Measurements from ENCODE around the gene KPNB1. TPM values are rescaled to one million over a fixed set of nuclear protein-coding genes. Genes with fewer than 3 reads are reported as not detected.

KPNB1 gene
- total and polyA plus RNA-seq, 12 donors: 41.5 to 352 (median 214) TPM

DNA sequence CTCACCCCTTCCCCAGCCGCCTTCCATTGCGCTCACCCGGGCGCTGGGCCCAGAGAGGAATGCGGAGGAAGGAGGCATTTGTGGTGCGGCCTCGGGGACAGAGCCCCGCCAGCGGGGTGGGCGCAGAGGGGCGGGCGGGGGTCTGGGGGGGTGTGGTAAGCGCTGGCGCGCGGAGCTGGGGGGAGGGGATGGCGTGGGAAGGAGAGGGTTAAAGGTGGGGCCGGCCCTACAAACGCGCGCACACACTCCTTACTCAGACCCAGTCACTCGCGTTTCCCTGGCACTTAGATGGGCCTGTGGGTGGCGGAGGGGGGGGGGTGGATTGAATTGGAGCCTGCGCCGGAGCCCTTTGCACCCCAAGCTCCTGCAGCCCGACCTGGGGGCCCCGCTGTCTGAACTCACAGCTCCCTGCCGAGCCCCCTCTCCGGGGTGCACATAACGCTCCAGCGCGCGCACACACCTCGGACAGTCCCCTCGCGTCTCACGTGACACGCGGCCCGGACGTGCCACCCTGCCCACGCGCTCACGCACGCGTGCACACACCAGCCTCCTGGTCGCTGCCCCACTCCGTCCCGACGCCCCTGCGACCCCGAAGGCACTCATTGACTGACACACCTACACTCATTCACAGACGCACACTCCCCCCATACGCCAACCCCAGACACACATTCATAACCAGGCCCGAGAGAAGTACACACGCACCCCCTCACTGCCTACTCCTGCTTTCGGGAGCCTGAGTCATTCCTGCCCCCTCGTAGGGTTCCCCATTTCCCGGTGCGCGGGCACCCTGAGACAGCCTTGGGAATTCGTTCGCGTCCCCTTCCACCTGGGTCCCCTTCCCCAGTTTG, 45.1 kb downstream of the KPNB1 start:
- peak; percentile 65 to 81 (median 69) for DNase-seq
- Histone ChIP-seq H3K27me3 (no peaks in the 10 kb centered on the region), H3K4me3 (peak overlapping the region; percentile 9 to 95 (median 89)), H3K4me1 (replicated peaks in 1 of 2) (peaks cover 4 to 16% of the 10 kb centered on the region in 2 donors), H3K9me3 (replicated peaks in 1 of 3) (no peaks in the 10 kb centered on the region), H3K36me3 (replicated peaks in 1 of 2) (peaks cover 0 to 8% of the 10 kb centered on the region in 2 donors), H3K27ac (peak overlapping the region in 4 of 5 donors; percentile 79 to 92 (median 86))
- TF ChIP-seq POLR2A (IDR thresholded peaks at IDR 0.05): no peak
- TF ChIP-seq, protein P1, sequence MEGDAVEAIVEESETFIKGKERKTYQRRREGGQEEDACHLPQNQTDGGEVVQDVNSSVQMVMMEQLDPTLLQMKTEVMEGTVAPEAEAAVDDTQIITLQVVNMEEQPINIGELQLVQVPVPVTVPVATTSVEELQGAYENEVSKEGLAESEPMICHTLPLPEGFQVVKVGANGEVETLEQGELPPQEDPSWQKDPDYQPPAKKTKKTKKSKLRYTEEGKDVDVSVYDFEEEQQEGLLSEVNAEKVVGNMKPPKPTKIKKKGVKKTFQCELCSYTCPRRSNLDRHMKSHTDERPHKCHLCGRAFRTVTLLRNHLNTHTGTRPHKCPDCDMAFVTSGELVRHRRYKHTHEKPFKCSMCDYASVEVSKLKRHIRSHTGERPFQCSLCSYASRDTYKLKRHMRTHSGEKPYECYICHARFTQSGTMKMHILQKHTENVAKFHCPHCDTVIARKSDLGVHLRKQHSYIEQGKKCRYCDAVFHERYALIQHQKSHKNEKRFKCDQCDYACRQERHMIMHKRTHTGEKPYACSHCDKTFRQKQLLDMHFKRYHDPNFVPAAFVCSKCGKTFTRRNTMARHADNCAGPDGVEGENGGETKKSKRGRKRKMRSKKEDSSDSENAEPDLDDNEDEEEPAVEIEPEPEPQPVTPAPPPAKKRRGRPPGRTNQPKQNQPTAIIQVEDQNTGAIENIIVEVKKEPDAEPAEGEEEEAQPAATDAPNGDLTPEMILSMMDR (IDR thresholded peaks at IDR 0.05): no peak
- intact Hi-C loops (cut with DNase I): loop anchor here in 1 of 2 donors (10.0 kb wide), 1 partner anchor 90 kb away; no protein-coding TSS in a partner anchor
- 2 to 3% (median 2%) methylated on average over 43 to 65 of the region's 65 CpGs for WGBS, 4 donors

DNA sequence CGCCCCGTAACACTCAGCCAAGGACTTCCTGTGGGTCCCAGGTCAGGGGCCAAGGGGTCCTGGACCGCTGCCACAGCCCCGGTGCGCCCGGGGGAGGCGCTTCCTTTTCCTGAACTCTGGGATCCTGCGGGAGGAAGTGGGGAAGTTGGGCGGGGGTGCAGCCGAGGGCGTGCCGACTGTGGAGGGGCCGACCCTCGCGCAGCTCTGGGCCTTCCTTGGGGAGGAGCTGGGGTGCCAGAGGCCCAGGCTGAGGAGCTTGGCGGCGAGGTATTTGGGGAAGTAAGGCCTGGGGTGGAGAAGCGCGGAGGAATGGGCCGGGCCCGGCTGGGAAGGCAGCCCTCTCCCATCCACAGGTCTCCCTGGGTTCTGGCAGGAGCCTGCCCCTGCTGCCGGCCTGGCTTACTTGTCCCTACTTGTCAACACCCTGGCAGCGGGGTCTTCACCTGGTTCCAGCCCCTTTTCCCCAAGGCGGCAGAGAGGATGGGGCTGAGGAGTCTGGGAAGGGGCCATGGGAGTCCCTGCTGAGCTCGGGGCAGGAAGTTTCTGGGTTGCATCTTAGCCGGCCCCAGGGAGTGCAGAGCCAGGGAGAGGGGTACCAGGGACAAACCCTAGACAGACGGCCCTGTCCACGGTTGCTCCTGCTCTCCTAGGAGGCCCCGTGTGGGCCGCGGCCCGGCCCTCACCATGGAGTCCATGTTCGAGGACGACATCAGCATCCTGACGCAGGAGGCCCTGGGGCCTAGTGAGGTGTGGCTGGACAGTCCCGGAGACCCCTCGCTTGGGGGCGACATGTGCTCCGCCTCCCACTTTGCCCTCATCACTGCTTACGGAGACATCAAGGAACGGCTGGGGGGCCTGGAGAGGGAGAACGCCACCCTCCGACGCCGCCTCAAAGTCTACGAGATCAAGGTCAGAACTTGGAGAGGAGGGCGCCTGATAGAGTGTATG, 46.0 kb downstream of the KPNB1 start:
- peaks cover 0 to 10% of the 10 kb centered on the region in 2 donors for H3K36me3 ChIP-seq (replicated peaks in 1 of 2)
- intact Hi-C loops (cut with DNase I): loop anchor here in 1 of 2 donors (10.0 kb wide), 1 partner anchor 89 kb away; no protein-coding TSS in a partner anchor
- H3K9me3 ChIP-seq (replicated peaks in 1 of 3): no peaks in the 10 kb centered on the region
- 60 to 71% (median 61%) methylated on average over 22 to 47 of the region's 47 CpGs for WGBS, 4 donors
- peaks cover 4 to 16% of the 10 kb centered on the region in 2 donors for H3K4me1 ChIP-seq (replicated peaks in 1 of 2)
- peak; percentile 36 to 77 (median 61) for DNase-seq
- H3K4me3 ChIP-seq: peak overlapping the region in 2 of 4 donors; percentile 85 to 95
- peak overlapping the region; percentile 4 to 92 (median 86) for H3K27ac ChIP-seq
- TF ChIP-seq POLR2A (IDR thresholded peaks at IDR 0.05): no peak
- TF ChIP-seq, protein P1 (IDR thresholded peaks at IDR 0.05): no peak
- no peaks in the 10 kb centered on the region for H3K27me3 ChIP-seq

DNA sequence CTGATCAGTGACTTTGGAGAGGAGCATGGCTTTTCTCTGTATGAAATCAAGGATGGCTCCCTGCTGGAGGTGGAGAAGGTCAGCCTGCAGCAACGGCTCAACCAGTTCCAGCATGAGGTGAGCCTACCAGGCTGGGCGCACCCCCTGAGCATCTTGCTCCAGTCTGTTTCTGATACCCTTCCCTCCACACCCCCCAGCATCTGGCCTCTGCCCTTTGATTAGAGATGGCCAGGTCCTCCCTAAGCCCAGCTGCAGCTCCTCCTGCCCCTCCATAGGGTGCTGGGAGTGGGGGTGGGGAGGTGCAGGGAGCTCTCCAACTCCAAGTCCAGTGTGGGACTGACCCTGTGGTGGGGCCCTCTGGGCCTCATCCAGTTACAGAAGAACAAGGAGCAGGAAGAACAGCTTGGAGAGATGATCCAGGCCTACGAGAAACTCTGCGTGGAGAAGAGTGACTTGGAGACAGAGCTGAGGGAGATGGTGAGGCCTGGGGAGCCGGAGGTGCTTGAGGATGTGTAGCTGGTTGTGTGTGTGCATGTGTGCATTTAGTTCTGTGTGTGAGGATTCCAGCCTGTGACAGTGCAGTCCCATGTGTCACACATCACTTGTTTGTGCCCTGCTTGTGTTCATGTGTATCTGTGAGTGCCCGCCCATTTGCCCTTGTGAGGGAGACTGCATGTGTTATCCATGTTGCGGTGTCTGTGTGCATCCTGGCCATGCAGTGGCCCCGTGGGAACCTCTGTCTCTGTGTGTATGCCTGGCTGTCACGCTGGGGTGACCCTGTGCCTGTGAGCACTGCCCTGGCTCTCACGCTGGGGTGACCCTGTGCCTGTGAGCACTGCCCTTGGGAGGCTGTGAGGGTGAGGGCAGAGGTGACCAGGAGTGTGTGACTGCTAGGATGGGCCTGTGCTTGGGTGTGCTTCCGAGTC, 47.3 kb downstream of the KPNB1 start:
- Histone ChIP-seq H3K27ac (no peak overlapping the region), H3K4me3 (no peak overlapping the region)
- intact Hi-C loops (cut with DNase I): loop anchor here in 1 of 2 donors (10.0 kb wide), 1 partner anchor 88 kb away; no protein-coding TSS in a partner anchor

More for the DNA sequence above, 47.3 kb downstream of the KPNB1 start:
- Histone ChIP-seq H3K36me3 (replicated peaks in 1 of 2) (peaks cover 0 to 10% of the 10 kb centered on the region in 2 donors), H3K4me1 (replicated peaks in 1 of 2) (peaks cover 4 to 16% of the 10 kb centered on the region in 2 donors), H3K27me3 (no peaks in the 10 kb centered on the region), H3K9me3 (replicated peaks in 1 of 3) (no peaks in the 10 kb centered on the region)
- TF ChIP-seq POLR2A (IDR thresholded peaks at IDR 0.05): no peak
- 73 to 88% (median 78%) methylated on average over 7 to 11 of the region's 11 CpGs for WGBS, 4 donors
- DNase-seq: peak in 1 of 7 donors; percentile 19
